C4-2B (cell line): ENCODE results near the gene CORO1C.

ENCODE experiments used
- H3K27ac ChIP-seq: fragments of 450-650 bp; 2 replicates; pipeline ENCODE4 v1.5.1; 2017
- CTCF ChIP-seq: fragments of 450-650 bp; conservative IDR thresholded peaks from 2 replicates; pipeline ENCODE4 v1.5.1; 2017; ENCODE audit warnings: mild to moderate bottlenecking
- ZFX ChIP-seq: fragments of 450-650 bp; IDR thresholded peaks from 2 replicates; pipeline ENCODE4 v1.6.1; 2017

The CORO1C gene

GRCh38 chr12:108712165-108712924, 19.0 kb downstream of the CORO1C start:
- H3K27ac ChIP-seq = peak overlapping the region; percentile 14; the same call in 1 of the 2 replicates
- TF ChIP-seq ZFX (no peak), CTCF (no peak)

DNA sequence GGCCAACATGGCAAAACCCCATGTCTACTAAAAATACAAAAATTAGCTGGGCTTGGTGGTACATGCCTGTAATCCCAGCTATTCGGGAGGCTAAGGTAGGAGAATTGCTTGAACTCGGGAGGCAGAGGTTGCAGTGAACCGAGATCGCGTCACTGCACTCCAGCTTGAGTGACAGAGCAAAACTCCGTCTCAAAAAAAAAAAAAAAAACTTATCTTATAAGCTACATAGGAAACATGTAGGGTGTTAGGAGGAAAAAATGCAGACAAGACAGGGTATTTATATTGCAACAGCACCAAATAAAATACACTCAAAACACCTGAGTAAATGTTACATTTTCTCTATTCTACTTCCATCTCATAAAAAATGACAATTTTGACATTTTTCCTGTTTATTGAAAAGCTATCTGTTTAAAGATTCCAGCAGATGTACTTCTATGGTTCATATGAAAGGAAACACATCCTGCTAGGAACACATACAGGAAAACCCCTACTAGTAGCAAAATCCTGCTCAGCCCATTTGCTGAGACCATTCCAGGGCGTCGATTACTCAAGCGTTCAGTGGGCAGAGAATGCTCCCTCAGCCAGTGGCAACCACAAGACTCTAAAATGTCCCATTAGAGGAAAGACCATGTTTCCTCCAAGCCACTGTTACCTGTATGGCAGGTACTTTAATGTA, 19.7 kb downstream of the CORO1C start:
- TF ChIP-seq ZFX = no peak
- no peak for TF ChIP-seq CTCF
- no peak overlapping the region; the same call in 1 of the 2 replicates for H3K27ac ChIP-seq

- TF ChIP-seq CTCF (no peak), ZFX (no peak)
- H3K27ac ChIP-seq = no peak overlapping the region
Measured at GRCh38 chr12:108709697-108710096, 21.6 kb downstream of the CORO1C start.

- TF ChIP-seq CTCF (no peak), ZFX (no peak)
- H3K27ac ChIP-seq = no peak overlapping the region
Measured at GRCh38 chr12:108704527-108704926, 26.8 kb downstream of the CORO1C start.

DNA sequence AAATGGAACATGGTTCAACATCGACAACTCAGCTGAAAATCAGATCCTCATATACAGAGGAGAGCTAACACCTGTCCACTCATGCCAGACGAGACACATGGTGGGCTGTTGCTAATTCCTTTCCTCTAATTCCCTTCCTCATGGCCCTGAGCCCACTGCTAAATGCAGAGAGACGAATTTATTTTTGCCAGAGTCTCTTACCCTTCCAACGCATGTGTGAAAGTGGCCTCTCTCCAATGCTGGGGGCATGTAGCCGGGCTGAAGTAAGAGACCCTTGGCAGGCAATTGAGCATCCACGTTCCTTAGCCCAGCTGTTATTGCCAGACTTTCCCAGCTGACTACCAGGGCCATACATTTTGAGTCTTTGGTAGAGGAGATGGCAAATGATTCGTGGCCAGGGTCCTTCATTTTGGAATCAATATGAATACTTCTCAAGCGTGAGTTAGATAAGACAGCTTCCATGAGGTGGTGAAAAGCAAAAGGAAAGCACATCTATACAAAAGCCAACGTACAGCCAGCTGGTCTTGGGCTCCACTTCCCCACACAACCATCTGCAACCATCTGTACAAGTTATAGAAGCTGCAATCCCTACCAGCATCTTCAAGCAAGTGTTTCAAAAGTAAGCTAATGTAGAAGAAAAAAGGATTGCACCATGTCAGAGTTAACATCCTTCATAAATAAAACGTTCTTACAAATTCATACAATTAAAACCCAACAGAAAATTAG, 28.6 kb downstream of the CORO1C start:
- no peak for TF ChIP-seq ZFX
- no peak for TF ChIP-seq CTCF
- H3K27ac ChIP-seq = peak overlapping the region; percentile 17; the same call in 1 of the 2 replicates

DNA sequence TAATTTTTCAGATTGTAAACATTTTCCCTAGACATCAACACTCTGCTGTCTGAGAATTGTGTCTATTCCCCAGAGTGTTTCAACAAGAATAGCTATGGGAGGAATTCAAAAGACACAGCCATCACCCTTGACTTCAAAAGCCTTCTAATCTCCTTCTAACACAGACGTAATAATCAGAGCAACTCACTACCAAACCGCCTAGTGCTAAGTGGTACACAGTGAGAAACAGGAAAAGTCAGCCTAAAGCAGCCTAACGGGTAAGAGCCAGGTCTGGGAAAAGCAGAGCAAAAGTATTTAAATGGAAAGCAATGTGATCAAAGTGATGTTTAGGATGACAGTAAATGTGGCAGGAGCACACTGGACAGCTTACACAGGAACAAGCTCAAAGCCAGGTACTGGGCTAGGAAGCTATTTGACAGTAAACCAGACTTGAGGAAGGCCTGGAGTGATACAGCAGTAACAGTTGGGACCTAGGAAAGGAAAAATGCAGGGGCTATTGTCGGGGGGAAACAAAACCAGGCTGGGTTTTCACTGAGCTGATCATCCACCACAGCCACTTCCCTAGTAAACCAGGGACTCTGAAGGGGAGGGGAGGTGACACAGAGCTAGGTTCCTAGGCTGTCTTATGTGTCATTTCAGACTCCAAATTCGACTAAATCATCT, 29.4 kb downstream of the CORO1C start:
- peak overlapping the region; percentile 43; the same call in 1 of the 2 replicates for H3K27ac ChIP-seq
- TF ChIP-seq CTCF (no peak), ZFX (no peak)
